HepG2 (cell line): ENCODE data around the gene SLC31A2. TPM values are rescaled to one million over a fixed set of nuclear protein-coding genes. Genes with fewer than 3 reads are reported as not detected.

Experiments used
- ARNTL ChIP-seq: sonication (generic); formaldehyde crosslinking; IDR thresholded peaks from 2 replicates; pipeline ENCODE4 v1.4.0; 2020; ENCODE audit warnings: mild to moderate bottlenecking, missing genetic modification reagents
- CBX5 ChIP-seq: sonication (generic); formaldehyde crosslinking; IDR thresholded peaks from 2 replicates; pipeline ENCODE4 v1.4.0; 2020; ENCODE audit warnings: missing genetic modification reagents, borderline replicate concordance
- DMAP1 ChIP-seq: IDR thresholded peaks from 2 replicates; pipeline ENCODE4 v1.6.1; 2016
- GATA4 ChIP-seq: sonication (generic); IDR thresholded peaks from 2 replicates; pipeline ENCODE4 v1.6.1; 2016; ENCODE audit warnings: antibody characterized with exemption, low read depth, borderline replicate concordance
- GFI1 ChIP-seq: sonication (generic); formaldehyde crosslinking; IDR thresholded peaks from 2 replicates; pipeline ENCODE4 v1.5.0; 2020; ENCODE audit warnings: missing genetic modification reagents, mild to moderate bottlenecking, borderline replicate concordance
- HDAC1 ChIP-seq: sonication (generic); formaldehyde crosslinking; IDR thresholded peaks from 2 replicates; pipeline ENCODE4 v1.5.1; 2020; ENCODE audit warnings: mild to moderate bottlenecking, missing genetic modification reagents
- HIVEP1 ChIP-seq: sonication (generic); formaldehyde crosslinking; IDR thresholded peaks from 2 replicates; pipeline ENCODE4 v1.4.0; 2020; ENCODE audit warnings: mild to moderate bottlenecking, missing genetic modification reagents
- IRF1 ChIP-seq: sonication (generic); formaldehyde crosslinking; IDR thresholded peaks from 2 replicates; pipeline ENCODE4 v1.4.0; 2020; ENCODE audit warnings: low read depth, mild to moderate bottlenecking, missing genetic modification reagents
- MAFK ChIP-seq, 2 experiments: IDR thresholded peaks in 1 of 2; conservative IDR thresholded peaks in 1 of 2; 2 replicates each; pipeline ENCODE4 v1.6.1; 2011; ENCODE audit warnings: improper control_type of control experiment in 2 of 2, low read length in 2 of 2
- MYC ChIP-seq: sonication (generic); formaldehyde crosslinking; IDR thresholded peaks from 2 replicates; pipeline ENCODE4 v1.9.0; 2021; ENCODE audit warnings: missing genetic modification reagents, borderline replicate concordance
- NR2F1 ChIP-seq, 2 experiments: fragments of 450-650 bp in 1 of 2; formaldehyde crosslinking in 1 of 2; IDR thresholded peaks; 2 replicates each; pipeline versions ENCODE4 v1.5.0 to v1.6.1; 2016 to 2020; ENCODE audit warnings: mild to moderate bottlenecking in 1 of 2, missing compliant biosample characterization in 1 of 2, missing genetic modification reagents in 1 of 2, moderate library complexity in 1 of 2
- PAX8 ChIP-seq: sonication (generic); formaldehyde crosslinking; IDR thresholded peaks from 2 replicates; pipeline ENCODE4 v1.8.0; 2022; ENCODE audit warnings: mild to moderate bottlenecking, missing genetic modification reagents, borderline replicate concordance
- PRDM15 ChIP-seq: sonication (generic); formaldehyde crosslinking; IDR thresholded peaks from 2 replicates; pipeline ENCODE4 v1.4.0; 2020; ENCODE audit warnings: missing genetic modification reagents
- RFXANK ChIP-seq: IDR thresholded peaks from 2 replicates; pipeline ENCODE4 v1.6.1; 2016
- TEAD3 ChIP-seq: optimal IDR thresholded peaks from 2 replicates; pipeline ENCODE3; 2016; ENCODE audit warnings: borderline replicate concordance
- ZBTB3 ChIP-seq: sonication (generic); formaldehyde crosslinking; IDR thresholded peaks from 2 replicates; pipeline ENCODE4 v1.4.0; 2020; ENCODE audit warnings: low read depth, mild to moderate bottlenecking, moderate library complexity, missing genetic modification reagents, borderline replicate concordance
- ZBTB37 ChIP-seq: sonication (generic); formaldehyde crosslinking; IDR thresholded peaks from 2 replicates; pipeline ENCODE4 v1.4.0; 2020; ENCODE audit warnings: mild to moderate bottlenecking, missing genetic modification reagents
- ZBTB46 ChIP-seq: sonication (generic); formaldehyde crosslinking; IDR thresholded peaks from 2 replicates; pipeline ENCODE4 v1.4.0; 2020; ENCODE audit warnings: mild to moderate bottlenecking, missing genetic modification reagents, borderline replicate concordance
- ZNF20 ChIP-seq: sonication (generic); formaldehyde crosslinking; IDR thresholded peaks from 2 replicates; pipeline ENCODE4 v1.4.0; 2020; ENCODE audit warnings: mild to moderate bottlenecking, moderate library complexity, missing genetic modification reagents
- ZNF552 ChIP-seq: sonication (generic); formaldehyde crosslinking; IDR thresholded peaks from 2 replicates; pipeline ENCODE4 v1.9.0; 2022; ENCODE audit warnings: missing genetic modification reagents, mild to moderate bottlenecking, borderline replicate concordance
- ZNF720 ChIP-seq: sonication (generic); formaldehyde crosslinking; IDR thresholded peaks from 2 replicates; pipeline ENCODE4 v1.4.0; 2020; ENCODE audit warnings: missing genetic modification reagents
- polyA plus RNA-seq, 8 experiments: library from polyadenylated mRNA; depleted of rRNA in 3 of 8; stranded (reverse) in 7 of 8; unstranded in 1 of 8; fragments of >200 nt; fragmentation: Illumina TruSeq in 4 of 8; extraction: Trizol in 4 of 8; gene quantifications; 2 replicates each; pipeline versions ENCODE4 v1.2.1 to v1.2.3, GENCODE V29; 2011 to 2016; ENCODE audit warnings: low read depth in 4 of 8, missing spikeins in 1 of 8, mixed read lengths in 1 of 8; ENCODE audit not compliant: insufficient read depth in 1 of 8
- total RNA-seq, 5 experiments: library from RNA; depleted of rRNA; stranded (reverse); fragments of >200 nt; fragmentation: Illumina TruSeq; extraction: Trizol; gene quantifications; 2 replicates each; pipeline ENCODE4 v1.2.3, GENCODE V29; 2016; ENCODE audit warnings: low read depth in 1 of 5

Gene SLC31A2
- total and polyA plus RNA-seq, 2 of the 13 experiments (the other 11 are each of a cell fraction or from before 2014, with no cell fraction given) = 9.3 to 10.2 TPM

- TF ChIP-seq ZBTB46 (CRISPR knock-in tag) (no peak), TEAD3 (CRISPR knock-in tag) (peak; percentile 35), ZNF552 (CRISPR knock-in tag) (no peak), DMAP1 (CRISPR knock-in tag) (no peak), MYC (CRISPR knock-in tag) (peak; percentile 72; the same call in 1 of the 2 replicates), PRDM15 (CRISPR knock-in tag) (no peak), GATA4 (no peak), IRF1 (CRISPR knock-in tag) (no peak), ZNF20 (CRISPR knock-in tag) (no peak), HIVEP1 (CRISPR knock-in tag) (0 out of 2 replicates have a peak, but pooled peaks have one; percentile 23), ZNF720 (no peak), ARNTL (no peak; the same call in 1 of the 2 replicates), HDAC1 (CRISPR knock-in tag) (peak; percentile 58), ZBTB3 (CRISPR knock-in tag) (no peak), PAX8 (CRISPR knock-in tag) (no peak), RFXANK (no peak), GFI1 (0 out of 2 replicates have a peak, but pooled peaks have one; percentile 21), ZBTB37 (no peak), MAFK (conservative IDR thresholded peaks at IDR 0.05 in 1 of 2, IDR thresholded peaks at IDR 0.05 in 1 of 2; ENCODE audit: low read length in 2 of 2) (no peak), NR2F1 (CRISPR knock-in tag; IDR thresholded peaks at IDR 0.05) (no peak), CBX5 (0 out of 2 replicates have a peak, but pooled peaks have one; percentile 41)
Observed at GRCh38 chr9:113150670-113151611, at the start of gene SLC31A2 (continued).
